ENCODE results near the gene LUC7L. TPM values are rescaled to one million over a fixed set of nuclear protein-coding genes. Genes with fewer than 3 reads are reported as not detected.
"Not testable (repeated sequence)": the region's sequence is repeated elsewhere in the genome, so short reads cannot be mapped to it uniquely, and the experiment has no call there.

Gene LUC7L
- total RNA-seq, 1 experiment from 2014 or later, result 74.1 TPM

GRCh38 chr16:162271-162991, 66.8 kb downstream of the LUC7L start:
- H3K36me3 Mint-ChIP-seq (ENCODE audit: insufficient read depth, unreplicated experiment), result no peaks in the 10 kb centered on the region
- BruUV-seq (replicated peaks), result no TSS peak
- intact Hi-C loops (cut with micrococcal nuclease), result no loop called here
- H3K27me3 Mint-ChIP-seq (ENCODE audit: insufficient read depth, unreplicated experiment), result peaks cover 27% of the 10 kb centered on the region
- no peak overlapping the region for H3K4me3 Mint-ChIP-seq (ENCODE audit: unreplicated experiment)
- TF ChIP-seq CTCF (IDR thresholded peaks at IDR 0.05; ENCODE audit: unreplicated experiment), result no peak
- peaks cover 8% of the 10 kb centered on the region for H3K4me1 Mint-ChIP-seq (ENCODE audit: insufficient read depth, unreplicated experiment)
- DNase-seq (ENCODE audit: unreplicated experiment), result no peak
- POLR2A ChIA-PET, result interaction anchor here (0.8 kb wide), 1 partner anchor 13 kb away, joined by 4 read pairs; no protein-coding TSS in a partner anchor
- no peaks in the 10 kb centered on the region for H3K9me3 Mint-ChIP-seq (ENCODE audit: unreplicated experiment)
- CTCF ChIA-PET, result no interaction called here
- no peak overlapping the region for H3K27ac Mint-ChIP-seq (ENCODE audit: low read depth, unreplicated experiment)

- POLR2A ChIA-PET, result interaction anchor here (1.1 kb wide), 1 partner anchor 14 kb away, joined by 3 read pairs; no protein-coding TSS in a partner anchor
- Mint-ChIP-seq H3K36me3 (ENCODE audit: insufficient read depth, unreplicated experiment) (no peaks in the 10 kb centered on the region), H3K27me3 (ENCODE audit: insufficient read depth, unreplicated experiment) (peaks cover 30% of the 10 kb centered on the region), H3K4me3 (ENCODE audit: unreplicated experiment) (no peak overlapping the region), H3K4me1 (ENCODE audit: insufficient read depth, unreplicated experiment) (peaks cover 8% of the 10 kb centered on the region), H3K27ac (ENCODE audit: low read depth, unreplicated experiment) (no peak overlapping the region), H3K9me3 (ENCODE audit: unreplicated experiment) (no peaks in the 10 kb centered on the region)
- TF ChIP-seq CTCF (IDR thresholded peaks at IDR 0.05; ENCODE audit: unreplicated experiment), result no peak
- CTCF ChIA-PET, result no interaction called here
- intact Hi-C loops (cut with micrococcal nuclease), result no loop called here
- DNase-seq (ENCODE audit: unreplicated experiment), result no peak
- no TSS peak for BruUV-seq (replicated peaks)
Measured at GRCh38 chr16:160691-161190, 68.5 kb downstream of the LUC7L start.

GRCh38 chr16:160242-160641, 69.0 kb downstream of the LUC7L start:
- H3K9me3 Mint-ChIP-seq (ENCODE audit: unreplicated experiment); H3K4me3 Mint-ChIP-seq (ENCODE audit: unreplicated experiment); CTCF ChIA-PET; H3K36me3 Mint-ChIP-seq (ENCODE audit: insufficient read depth, unreplicated experiment); H3K27ac Mint-ChIP-seq (ENCODE audit: low read depth, unreplicated experiment); BruUV-seq (replicated peaks); H3K4me1 Mint-ChIP-seq (ENCODE audit: insufficient read depth, unreplicated experiment); DNase-seq (ENCODE audit: unreplicated experiment); intact Hi-C loops (cut with micrococcal nuclease): not testable (repeated sequence)
- peaks cover 30% of the 10 kb centered on the region for H3K27me3 Mint-ChIP-seq (ENCODE audit: insufficient read depth, unreplicated experiment)
- POLR2A ChIA-PET, result interaction anchor here (1.1 kb wide), 1 partner anchor 15 kb away, joined by 3 read pairs; no protein-coding TSS in a partner anchor

GRCh38 chr16:159136-159849, 70.0 kb downstream of the LUC7L start:
- H3K9me3 Mint-ChIP-seq (ENCODE audit: unreplicated experiment), result no peaks in the 10 kb centered on the region
- H3K4me1 Mint-ChIP-seq (ENCODE audit: insufficient read depth, unreplicated experiment), result peaks cover 16% of the 10 kb centered on the region
- peaks cover 39% of the 10 kb centered on the region for H3K27me3 Mint-ChIP-seq (ENCODE audit: insufficient read depth, unreplicated experiment)
- no peaks in the 10 kb centered on the region for H3K36me3 Mint-ChIP-seq (ENCODE audit: insufficient read depth, unreplicated experiment)
- intact Hi-C loops (cut with micrococcal nuclease), result no loop called here
- CTCF ChIA-PET, result interaction anchor here (0.5 to 0.7 kb wide), 2 partner anchors 11 to 201 kb away, joined by 3 read pairs; no protein-coding TSS in a partner anchor
- no peak overlapping the region for H3K27ac Mint-ChIP-seq (ENCODE audit: low read depth, unreplicated experiment)
- TF ChIP-seq CTCF (IDR thresholded peaks at IDR 0.05; ENCODE audit: unreplicated experiment), result no peak
- DNase-seq (ENCODE audit: unreplicated experiment), result no peak
- no peak overlapping the region for H3K4me3 Mint-ChIP-seq (ENCODE audit: unreplicated experiment)
- POLR2A ChIA-PET, result interaction anchor here (0.6 kb wide), 1 partner anchor 29 kb away, joined by 3 read pairs; no protein-coding TSS in a partner anchor
- no TSS peak for BruUV-seq (replicated peaks)
